Hepatocyte (in vitro differentiated cells): Measurements from ENCODE around the gene RASD2. TPM values are rescaled to one million over a fixed set of nuclear protein-coding genes. Genes with fewer than 3 reads are reported as not detected.

ENCODE experiments used
- DNase-seq: peaks from one replicate; pipeline ENCODE4 v3.0.0-alpha.2; 2016; ENCODE audit warnings: low spot score
- H2AFZ ChIP-seq: fragments of 200-600 bp; sonication (generic); 2 replicates; pipeline ENCODE4 v1.6.0; 2016; ENCODE audit warnings: antibody characterized with exemption, mild to moderate bottlenecking
- H3K27ac ChIP-seq: fragments of 200-600 bp; sonication (generic); 2 replicates; pipeline ENCODE4 v1.5.1; 2016; ENCODE audit warnings: mild to moderate bottlenecking
- H3K27me3 ChIP-seq: fragments of 200-600 bp; sonication (generic); 2 replicates; pipeline ENCODE4 v1.6.1; 2016
- H3K36me3 ChIP-seq: fragments of 200-600 bp; sonication (generic); replicated peaks from 2 replicates; pipeline ENCODE4 v1.5.1; 2016; ENCODE audit warnings: low read depth; ENCODE audit not compliant: insufficient read depth
- H3K4me1 ChIP-seq: fragments of 200-600 bp; sonication (generic); 2 replicates; pipeline ENCODE4 v1.5.1; 2016; ENCODE audit warnings: mild to moderate bottlenecking, moderate library complexity; ENCODE audit not compliant: insufficient read depth
- H3K4me2 ChIP-seq: fragments of 200-600 bp; sonication (generic); 2 replicates; pipeline ENCODE4 v1.6.0; 2016
- H3K4me3 ChIP-seq: fragments of 200-600 bp; sonication (generic); 2 replicates; pipeline ENCODE4 v1.5.1; 2016; ENCODE audit warnings: mild to moderate bottlenecking
- H3K79me2 ChIP-seq: fragments of 200-600 bp; sonication (generic); 2 replicates; pipeline ENCODE4 v1.6.0; 2017; ENCODE audit warnings: mild to moderate bottlenecking
- H3K9me2 ChIP-seq: fragments of 200-600 bp; sonication (generic); replicated peaks from 2 replicates; pipeline ENCODE4 v1.6.0; 2017; ENCODE audit warnings: mild to moderate bottlenecking; ENCODE audit not compliant: insufficient read depth
- H3K9me3 ChIP-seq: fragments of 200-600 bp; sonication (generic); 2 replicates; pipeline ENCODE4 v1.5.1; 2016; ENCODE audit warnings: low read depth, mild to moderate bottlenecking
- H4K20me1 ChIP-seq: fragments of 200-600 bp; sonication (generic); 2 replicates; pipeline ENCODE4 v1.6.0; 2016; ENCODE audit warnings: mild to moderate bottlenecking; ENCODE audit not compliant: insufficient read depth, poor library complexity, severe bottlenecking
- CTCF ChIP-seq: fragments of 200-600 bp; sonication (generic); IDR thresholded peaks from 2 replicates; pipeline ENCODE4 v1.5.1; 2016; ENCODE audit warnings: antibody characterized with exemption, mild to moderate bottlenecking; ENCODE audit not compliant: poor library complexity
- EZH2 ChIP-seq: fragments of 200-600 bp; sonication (generic); IDR thresholded peaks from 2 replicates; pipeline ENCODE4 v1.6.1; 2016; ENCODE audit warnings: antibody characterized with exemption, mild to moderate bottlenecking, borderline replicate concordance
- EZH2phosphoT487 ChIP-seq: fragments of 200-600 bp; sonication (generic); IDR thresholded peaks from one replicate; pipeline ENCODE4 v1.6.1; 2018; ENCODE audit warnings: antibody characterized with exemption, mild to moderate bottlenecking, low read depth, moderate library complexity; ENCODE audit not compliant: unreplicated experiment, severe bottlenecking
- WGBS: methylation state at CpG from one replicate; pipeline ENCODE4 v1.1.6; 2016; ENCODE audit warnings: low lambda C conversion rate; ENCODE audit errors: missing lambda C conversion rate; 5-methylcytosine and 5-hydroxymethylcytosine counted together
- polyA plus RNA-seq: library from polyadenylated mRNA; unstranded; fragments of >200 nt; fragmentation: Nextera tagmentation; extraction: Ambion mirVana; gene quantifications from 2 replicates; pipeline ENCODE4 v1.2.1, GENCODE V29; 2016
- total RNA-seq: library from RNA; depleted of rRNA; stranded (reverse); fragments of >200 nt; gene quantifications from 2 replicates; pipeline ENCODE4 v1.2.3, GENCODE V29; 2014

Gene RASD2
- total and polyA plus RNA-seq, 2 experiments from 2014 or later = 1.3 to 12.7 TPM

- Histone ChIP-seq H4K20me1 (no peaks in the 10 kb centered on the region), H3K79me2 (no peaks in the 10 kb centered on the region), H3K4me1 (no peaks in the 10 kb centered on the region), H2AFZ (no peak overlapping the region), H3K9me2 (no peaks in the 10 kb centered on the region), H3K36me3 (no peaks in the 10 kb centered on the region), H3K27ac (no peak overlapping the region), H3K9me3 (no peaks in the 10 kb centered on the region), H3K4me2 (no peak overlapping the region), H3K4me3 (no peak overlapping the region), H3K27me3 (peaks cover 3% of the 10 kb centered on the region)
- TF ChIP-seq EZH2phosphoT487 (no peak), EZH2 (no peak), CTCF (no peak)
- DNase-seq = no peak
- WGBS = 81% methylated on average over 2 of the region's 2 CpGs
Measured at GRCh38 chr22:35531676-35532075, 9.0 kb upstream of the RASD2 start.

DNA sequence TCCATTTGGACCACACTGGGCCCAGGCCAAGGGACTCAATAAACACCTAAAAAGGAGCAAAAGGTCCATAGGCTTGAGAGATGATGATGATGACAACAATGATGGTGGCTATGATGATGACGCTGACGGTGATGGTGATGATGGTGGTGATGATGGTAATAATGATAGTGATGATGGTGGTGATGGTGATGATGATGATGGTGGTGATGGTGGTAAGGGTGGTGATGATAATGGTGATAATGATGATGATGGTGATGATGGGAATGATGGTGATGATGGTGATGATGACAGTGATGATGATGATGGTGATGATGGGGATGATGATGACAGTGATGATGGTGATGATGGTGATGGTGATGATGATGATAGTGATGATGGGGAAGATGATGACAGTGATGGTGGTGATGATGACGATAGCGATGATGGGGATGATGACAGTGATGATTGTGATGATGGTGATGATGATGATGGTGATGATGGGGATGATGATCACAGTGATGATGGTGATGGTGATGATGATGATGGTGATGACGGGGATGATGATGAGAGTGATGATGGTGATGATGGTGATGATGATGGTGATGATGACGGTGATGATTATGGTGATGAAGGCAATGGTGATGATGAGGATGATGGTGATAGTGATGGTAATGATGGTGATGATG lies 7.1 kb upstream of the RASD2 start:
- Histone ChIP-seq H3K4me1 (no peaks in the 10 kb centered on the region), H3K27ac (no peak overlapping the region), H3K79me2 (no peaks in the 10 kb centered on the region), H3K4me2 (no peak overlapping the region), H3K9me2 (no peaks in the 10 kb centered on the region), H3K27me3 (peaks cover 3% of the 10 kb centered on the region), H3K9me3 (no peaks in the 10 kb centered on the region), H3K36me3 (no peaks in the 10 kb centered on the region), H3K4me3 (no peak overlapping the region), H4K20me1 (no peaks in the 10 kb centered on the region), H2AFZ (no peak overlapping the region)
- no peak for TF ChIP-seq CTCF
- no peak for TF ChIP-seq EZH2
- no peak for TF ChIP-seq EZH2phosphoT487
- WGBS = 97% methylated on average over 6 of the region's 6 CpGs
- DNase-seq = no peak

- Histone ChIP-seq H3K4me1 (no peaks in the 10 kb centered on the region), H3K9me3 (no peaks in the 10 kb centered on the region), H4K20me1 (no peaks in the 10 kb centered on the region), H3K36me3 (no peaks in the 10 kb centered on the region), H3K27me3 (peaks cover 3% of the 10 kb centered on the region), H3K4me2 (no peak overlapping the region), H2AFZ (no peak overlapping the region), H3K9me2 (no peaks in the 10 kb centered on the region), H3K79me2 (no peaks in the 10 kb centered on the region), H3K4me3 (no peak overlapping the region), H3K27ac (no peak overlapping the region)
- no peak for DNase-seq
- TF ChIP-seq EZH2phosphoT487 = no peak
- TF ChIP-seq CTCF = no peak
- TF ChIP-seq EZH2 = no peak
- 69% methylated on average over 3 of the region's 3 CpGs for WGBS
Measured at GRCh38 chr22:35534091-35534490, 6.5 kb upstream of the RASD2 start.
